ENCODE results near the gene AGK.

DNA sequence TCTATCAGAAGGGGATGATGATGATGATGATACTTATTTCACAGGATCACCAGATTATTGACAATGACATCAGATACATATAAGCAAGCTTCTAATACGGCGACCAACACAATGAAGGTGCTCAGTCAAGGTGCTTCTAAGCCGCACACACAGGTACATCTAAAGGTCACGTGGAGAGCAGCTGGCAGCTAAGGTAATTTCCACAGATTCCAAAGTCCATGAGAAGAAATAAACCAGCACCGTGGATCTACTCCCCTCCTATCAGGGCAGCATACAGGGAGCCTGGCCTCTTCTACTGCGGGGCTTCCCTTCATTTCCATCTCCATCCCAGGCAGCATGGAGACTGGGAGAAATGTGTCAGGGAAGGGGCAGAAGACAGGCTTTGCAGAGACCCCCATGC is 113.2 kb downstream of the AGK start:
- TF ChIP-seq, protein P1, sequence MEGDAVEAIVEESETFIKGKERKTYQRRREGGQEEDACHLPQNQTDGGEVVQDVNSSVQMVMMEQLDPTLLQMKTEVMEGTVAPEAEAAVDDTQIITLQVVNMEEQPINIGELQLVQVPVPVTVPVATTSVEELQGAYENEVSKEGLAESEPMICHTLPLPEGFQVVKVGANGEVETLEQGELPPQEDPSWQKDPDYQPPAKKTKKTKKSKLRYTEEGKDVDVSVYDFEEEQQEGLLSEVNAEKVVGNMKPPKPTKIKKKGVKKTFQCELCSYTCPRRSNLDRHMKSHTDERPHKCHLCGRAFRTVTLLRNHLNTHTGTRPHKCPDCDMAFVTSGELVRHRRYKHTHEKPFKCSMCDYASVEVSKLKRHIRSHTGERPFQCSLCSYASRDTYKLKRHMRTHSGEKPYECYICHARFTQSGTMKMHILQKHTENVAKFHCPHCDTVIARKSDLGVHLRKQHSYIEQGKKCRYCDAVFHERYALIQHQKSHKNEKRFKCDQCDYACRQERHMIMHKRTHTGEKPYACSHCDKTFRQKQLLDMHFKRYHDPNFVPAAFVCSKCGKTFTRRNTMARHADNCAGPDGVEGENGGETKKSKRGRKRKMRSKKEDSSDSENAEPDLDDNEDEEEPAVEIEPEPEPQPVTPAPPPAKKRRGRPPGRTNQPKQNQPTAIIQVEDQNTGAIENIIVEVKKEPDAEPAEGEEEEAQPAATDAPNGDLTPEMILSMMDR (IDR thresholded peaks at IDR 0.05), result no peak
- no peak for TF ChIP-seq ZFX (IDR thresholded peaks at IDR 0.05; ENCODE audit: borderline replicate concordance)
